H1 (cell line): ENCODE results near the gene SPOP. TPM values are rescaled to one million over a fixed set of nuclear protein-coding genes. Genes with fewer than 3 reads are reported as not detected.
A peak's percentile ranks its signal among the peaks of the same experiment; 100 is the strongest.

Source experiments
- CTCF ChIA-PET: fragments of 300-600 bp; sonication (Branson Sonifier 250); formaldehyde crosslinking; loops from one replicate; lab custom pipeline; 2021; ENCODE audit not compliant: partially characterized antibody; lab: Charles Lee
- POLR2A ChIA-PET: fragments of 300-600 bp; sonication (Branson Sonifier 250); formaldehyde crosslinking; loops from one replicate; lab custom pipeline; 2021; ENCODE audit warnings: inconsistent platforms; ENCODE audit not compliant: partially characterized antibody; lab: Charles Lee
- DNase-seq, 2 experiments: peaks; one replicate each; pipeline versions ENCODE4 v3.0.0 to v3.0.0-alpha.2; 2010 to 2022; ENCODE audit warnings: low spot score in 2 of 2, low read depth in 1 of 2, mixed read lengths in 1 of 2
- FAIRE-seq: peaks from 2 replicates; lab custom pipeline; 2011; peaks lifted over from hg19 to GRCh38; lab: Jason Lieb, UNC
- H2AFZ ChIP-seq: 2 replicates; pipeline ENCODE4 v1.8.1; 2012; ENCODE audit warnings: low read length, inconsistent platforms
- H2AK5ac ChIP-seq: 2 replicates; pipeline ENCODE4 v1.6.1; 2013; ENCODE audit warnings: low read depth, low read length
- H2BK120ac ChIP-seq: replicated peaks from 2 replicates; pipeline ENCODE3; 2013; ENCODE audit warnings: low read depth, low read length, inconsistent platforms
- H2BK12ac ChIP-seq: 2 replicates; pipeline ENCODE4 v1.6.1; 2013; ENCODE audit warnings: low read depth, low read length
- H2BK15ac ChIP-seq: 2 replicates; pipeline ENCODE4 v1.6.1; 2013; ENCODE audit warnings: low read length
- H2BK20ac ChIP-seq: 2 replicates; pipeline ENCODE4 v1.6.1; 2013; ENCODE audit warnings: low read length
- H2BK5ac ChIP-seq: 2 replicates; pipeline ENCODE4 v1.6.1; 2013; ENCODE audit warnings: low read depth, low read length
- H3K14ac ChIP-seq: 2 replicates; pipeline ENCODE4 v1.6.1; 2013; ENCODE audit warnings: inconsistent platforms; ENCODE audit not compliant: insufficient read length
- H3K18ac ChIP-seq: 2 replicates; pipeline ENCODE4 v1.6.1; 2013; ENCODE audit warnings: low read length; ENCODE audit errors: extremely low read depth
- H3K23ac ChIP-seq: 2 replicates; pipeline ENCODE4 v1.6.1; 2013; ENCODE audit warnings: inconsistent platforms; ENCODE audit not compliant: insufficient read length
- H3K23me2 ChIP-seq: 2 replicates; pipeline ENCODE4 v1.6.1; 2013; ENCODE audit warnings: low read depth, low read length
- H3K27ac ChIP-seq: 2 replicates; pipeline ENCODE4 v1.6.1; 2011; ENCODE audit warnings: low read depth, low read length, inconsistent platforms
- H3K27me3 ChIP-seq, 4 experiments: replicated peaks in 1 of 4; 1 replicate in 1 of 4; 2 replicates in 3 of 4; pipeline versions ENCODE4 v1.6.1 to v1.8.1; 2011 to 2013; ENCODE audit warnings: low read length in 3 of 4, mild to moderate bottlenecking in 3 of 4, inconsistent platforms in 2 of 4, mixed read lengths in 2 of 4, moderate library complexity in 1 of 4; ENCODE audit not compliant: control insufficient read depth in 3 of 4, insufficient read depth in 3 of 4; ENCODE audit errors: extremely low read depth in 1 of 4
- H3K36me3 ChIP-seq, 4 experiments: 2 replicates each; pipeline versions ENCODE4 v1.6.1 to v1.8.1; 2011 to 2013; ENCODE audit warnings: mild to moderate bottlenecking in 4 of 4, low read length in 3 of 4, moderate library complexity in 2 of 4, control low read depth in 1 of 4, inconsistent platforms in 1 of 4; ENCODE audit not compliant: insufficient read depth in 4 of 4, control insufficient read depth in 2 of 4
- H3K4ac ChIP-seq: replicated peaks from 2 replicates; pipeline ENCODE3; 2013; ENCODE audit warnings: low read length, low read depth, mixed read lengths, inconsistent platforms; ENCODE audit not compliant: insufficient read length
- H3K4me1 ChIP-seq, 4 experiments: replicated peaks in 1 of 4; 1 replicate in 1 of 4; 2 replicates in 3 of 4; pipeline versions ENCODE4 v1.6.1 to v1.8.1; 2011 to 2013; ENCODE audit warnings: low read length in 3 of 4, inconsistent platforms in 2 of 4, mixed read lengths in 1 of 4; ENCODE audit not compliant: insufficient read depth in 4 of 4, control insufficient read depth in 3 of 4
- H3K4me2 ChIP-seq, 2 experiments: 2 replicates each; pipeline versions ENCODE4 v1.6.1 to v1.8.1; 2011 to 2013; ENCODE audit warnings: low read depth in 2 of 2, low read length in 2 of 2, control low read depth in 1 of 2, inconsistent platforms in 1 of 2, mild to moderate bottlenecking in 1 of 2; ENCODE audit not compliant: insufficient read depth in 1 of 2
- H3K4me3 ChIP-seq, 4 experiments: fragments of 200-600, 300-600 bp in 1 of 4; sonication (generic), shearing (Covaris generic), sonication (Bioruptor Twin) in 1 of 4; 2 replicates each; pipeline versions ENCODE4 v1.5.1 to v1.8.1; 2011 to 2016; ENCODE audit warnings: low read length in 4 of 4, low read depth in 3 of 4, control low read depth in 2 of 4, inconsistent platforms in 2 of 4, mild to moderate bottlenecking in 2 of 4, mixed read lengths in 1 of 4, moderate library complexity in 1 of 4; ENCODE audit not compliant: insufficient read depth in 2 of 4; ENCODE audit errors: extremely low read depth in 1 of 4
- H3K56ac ChIP-seq: replicated peaks from 2 replicates; pipeline ENCODE3; 2013; ENCODE audit warnings: low read depth, mild to moderate bottlenecking, mixed read lengths, low read length, inconsistent platforms; ENCODE audit not compliant: insufficient read length
- H3K79me1 ChIP-seq: 2 replicates; pipeline ENCODE4 v1.6.1; 2013; ENCODE audit warnings: low read depth, low read length, control low read depth
- H3K79me2 ChIP-seq, 2 experiments: 2 replicates each; pipeline versions ENCODE4 v1.6.1 to v1.8.1; 2012 to 2013; ENCODE audit warnings: low read length in 2 of 2, mild to moderate bottlenecking in 2 of 2, inconsistent platforms in 1 of 2; ENCODE audit not compliant: insufficient read depth in 2 of 2, control insufficient read depth in 1 of 2
- H3K9ac ChIP-seq, 4 experiments: replicated peaks in 1 of 4; 1 replicate in 1 of 4; 2 replicates in 3 of 4; pipeline versions ENCODE4 v1.6.1 to v1.8.1; 2011 to 2013; ENCODE audit warnings: low read depth in 3 of 4, low read length in 3 of 4, control low read depth in 2 of 4, mild to moderate bottlenecking in 2 of 4, moderate library complexity in 2 of 4, inconsistent platforms in 1 of 4; ENCODE audit errors: extremely low read depth in 1 of 4
- H3K9me3 ChIP-seq, 2 experiments: 2 replicates each; pipeline versions ENCODE4 v1.6.1 to v1.8.1; 2012 to 2013; ENCODE audit warnings: mild to moderate bottlenecking in 2 of 2, moderate library complexity in 2 of 2, control low read depth in 1 of 2, inconsistent platforms in 1 of 2, low read depth in 1 of 2, low read length in 1 of 2, mixed read lengths in 1 of 2; ENCODE audit not compliant: insufficient read depth in 2 of 2
- H4K20me1 ChIP-seq, 2 experiments: replicated peaks in 1 of 2; 2 replicates each; pipeline versions ENCODE3 to v1.8.1; 2011 to 2013; ENCODE audit warnings: inconsistent platforms in 2 of 2, low read length in 2 of 2, mild to moderate bottlenecking in 1 of 2; ENCODE audit not compliant: insufficient read depth in 2 of 2, control insufficient read depth in 1 of 2
- H4K5ac ChIP-seq: 2 replicates; pipeline ENCODE4 v1.6.1; 2013; ENCODE audit warnings: low read length, low read depth, mixed read lengths, inconsistent platforms; ENCODE audit not compliant: insufficient read length
- H4K8ac ChIP-seq: 2 replicates; pipeline ENCODE4 v1.8.0; 2013; ENCODE audit warnings: mild to moderate bottlenecking, moderate library complexity, low read length, inconsistent platforms; ENCODE audit not compliant: insufficient read depth; ENCODE audit errors: extremely low read depth
- H4K91ac ChIP-seq: replicated peaks from 2 replicates; pipeline ENCODE3; 2013; ENCODE audit warnings: low read length, mixed read lengths, inconsistent platforms; ENCODE audit not compliant: insufficient read length
- CHD1 ChIP-seq: IDR thresholded peaks from 2 replicates; pipeline ENCODE4 v1.6.1; 2012; ENCODE audit warnings: low read depth, low read length, improper control_type of control experiment
- EP300 ChIP-seq, 2 experiments: IDR thresholded peaks; 1 replicate in 1 of 2; 2 replicates in 1 of 2; pipeline ENCODE4 v1.6.1; 2011 to 2012; ENCODE audit warnings: low read depth in 2 of 2, low read length in 2 of 2, mild to moderate bottlenecking in 2 of 2, borderline replicate concordance in 1 of 2, inconsistent platforms in 1 of 2, moderate library complexity in 1 of 2
- FOSL1 ChIP-seq: IDR thresholded peaks from 2 replicates; pipeline ENCODE4 v1.6.1; 2011; ENCODE audit warnings: mild to moderate bottlenecking, low read depth, low read length, moderate library complexity; ENCODE audit not compliant: insufficient read depth
- GABPA ChIP-seq: IDR thresholded peaks from 2 replicates; pipeline ENCODE4 v1.6.1; 2011; ENCODE audit warnings: mild to moderate bottlenecking, low read length, moderate library complexity, borderline replicate concordance; ENCODE audit not compliant: insufficient read depth
- GTF2F1 ChIP-seq: IDR thresholded peaks from 2 replicates; pipeline ENCODE4 v1.6.1; 2012; ENCODE audit warnings: low read depth, low read length, improper control_type of control experiment, borderline replicate concordance
- HDAC6 ChIP-seq: IDR thresholded peaks from one replicate; pipeline ENCODE4 v1.7.1; 2012; ENCODE audit warnings: low read depth, mild to moderate bottlenecking, inconsistent platforms, low read length, moderate library complexity
- MAFK ChIP-seq: IDR thresholded peaks from 2 replicates; pipeline ENCODE4 v1.6.1; 2012; ENCODE audit warnings: low read depth, mild to moderate bottlenecking, improper control_type of control experiment, low read length
- NRF1 ChIP-seq: IDR thresholded peaks from 2 replicates; pipeline ENCODE4 v1.6.1; 2011; ENCODE audit warnings: mild to moderate bottlenecking, low read depth, low read length, improper control_type of control experiment
- POLR2AphosphoS5 ChIP-seq: IDR thresholded peaks from 2 replicates; pipeline ENCODE4 v1.6.1; 2011; ENCODE audit warnings: low read depth, low read length
- SAP30 ChIP-seq: fragments of 300-600 bp; sonication (generic); IDR thresholded peaks from 2 replicates; pipeline ENCODE4 v1.7.1; 2012; ENCODE audit warnings: low read length, moderate library complexity, mild to moderate bottlenecking, inconsistent platforms; ENCODE audit not compliant: insufficient read depth, insufficient replicate concordance
- SP1 ChIP-seq: IDR thresholded peaks from 2 replicates; pipeline ENCODE4 v1.6.1; 2011; ENCODE audit warnings: low read depth, low read length
- SP4 ChIP-seq: IDR thresholded peaks from 2 replicates; pipeline ENCODE4 v1.6.1; 2012; ENCODE audit warnings: low read length, inconsistent platforms
- ZNF274 ChIP-seq: IDR thresholded peaks from 2 replicates; pipeline ENCODE4 v1.7.0; 2012; ENCODE audit warnings: low read length, borderline replicate concordance; ENCODE audit errors: extremely low read depth
- WGBS, 2 experiments: shearing (Covaris generic) in 1 of 2; methylation state at CpG; one replicate each; pipeline versions ENCODE4 v1.1.6 to v1.1.7; 2013 to 2015; ENCODE audit warnings: low lambda C conversion rate in 2 of 2, mixed read lengths in 2 of 2, inconsistent platforms in 1 of 2, low coverage in 1 of 2, missing lambda C conversion rate in 1 of 2; ENCODE audit not compliant: insufficient replicate concordance in 2 of 2, insufficient coverage in 1 of 2, insufficient read length in 1 of 2; ENCODE audit errors: extremely low coverage in 1 of 2, missing lambda C conversion rate in 1 of 2; 5-methylcytosine and 5-hydroxymethylcytosine counted together
- polyA plus RNA-seq, 7 experiments: library from polyadenylated mRNA; depleted of rRNA in 3 of 7; stranded (reverse) in 5 of 7; unstranded in 2 of 7; fragments of >200 nt in 5 of 7; fragments of 200-250 nt in 2 of 7; gene quantifications; 1 replicate in 5 of 7; 2 replicates in 1 of 7; 4 replicates in 1 of 7; pipeline versions ENCODE4 v1.2.1 to v1.2.3, GENCODE V29; 2011 to 2013; ENCODE audit warnings: missing spikeins in 2 of 7, mixed read lengths in 2 of 7
- total RNA-seq: library from RNA; stranded (reverse); fragmentation: NEBNext Ultra II Directional; extraction: Animal tissue kit (Norgen Biotek cat#: 25700); gene quantifications from 2 replicates; pipeline ENCODE4 v1.2.1, GENCODE V29; 2021

Gene SPOP
- total and polyA plus RNA-seq, 2 of the 8 experiments (the other 6 are each of a cell fraction or from before 2014, with no cell fraction given): 13.3 to 25.6 TPM

GRCh38 chr17:49582055-49582722 lies 95.7 kb downstream of the SPOP start:
- FAIRE-seq (no peak), DNase-seq (no peak)
- H3K23ac ChIP-seq: no peak overlapping the region
- H2BK20ac ChIP-seq: no peak overlapping the region
- H3K79me1 ChIP-seq: no peaks in the 10 kb centered on the region
- no peak overlapping the region for H2BK120ac ChIP-seq
- H2BK15ac ChIP-seq: no peak overlapping the region
- no peak overlapping the region for H3K18ac ChIP-seq
- H3K79me2 ChIP-seq: no peaks in the 10 kb centered on the region
- H4K20me1 ChIP-seq: peaks cover 0 to 4% of the 10 kb centered on the region in 2 experiments
- H3K56ac ChIP-seq: no peak overlapping the region
- H4K8ac ChIP-seq: peak overlapping the region; percentile 43; the same call in 1 of the 2 replicates
- H3K9me3 ChIP-seq: no peaks in the 10 kb centered on the region
- peaks cover 0 to 10% (median 4%) of the 10 kb centered on the region in 4 experiments; a peak in 6 of 7 replicates for H3K4me1 ChIP-seq
- peaks cover 4 to 11% (median 6%) of the 10 kb centered on the region in 4 experiments; a peak in 5 of 7 replicates for H3K27me3 ChIP-seq
- no peak overlapping the region for H2AK5ac ChIP-seq
- CTCF ChIA-PET: interaction anchor here (0.6 to 4.9 kb wide), 6 partner anchors 11 to 125 kb away, joined by 3 to 27 read pairs (median 4); partner anchors contain the start of gene SLC35B1
- H4K5ac ChIP-seq: no peak overlapping the region
- 92% methylated on average over 12 of the region's 12 CpGs; no CpG with 5 or more reads in 1 of the 2 experiments for WGBS, 2 experiments
- no peak overlapping the region for H3K14ac ChIP-seq
- H3K23me2 ChIP-seq: 0 out of 2 replicates have a peak, but pooled peaks cover 2% of the 10 kb centered on the region
- no peak overlapping the region for H3K4me2 ChIP-seq
- no peak overlapping the region for H3K4me3 ChIP-seq
- H3K27ac ChIP-seq: no peak overlapping the region
- H2BK12ac ChIP-seq: no peak overlapping the region
- no peak overlapping the region for H2BK5ac ChIP-seq
- no peak overlapping the region for H3K9ac ChIP-seq
- no peaks in the 10 kb centered on the region for H3K36me3 ChIP-seq
- H2AFZ ChIP-seq: no peak overlapping the region
- H4K91ac ChIP-seq: no peak overlapping the region
- POLR2A ChIA-PET: interaction anchor here (1.4 to 1.5 kb wide), 2 partner anchors 15 to 125 kb away, joined by 4 read pairs; partner anchors contain the start of gene SLC35B1
- H3K4ac ChIP-seq: no peak overlapping the region
- TF ChIP-seq GABPA (no peak), POLR2AphosphoS5 (no peak), ZNF274 (no peak), NRF1 (no peak), EP300 (IDR thresholded peaks at IDR 0.05; ENCODE audit: borderline replicate concordance in 1 of 2, low read depth in 2 of 2, low read length in 2 of 2) (no peak), FOSL1 (no peak), CHD1 (no peak), SP1 (no peak), SAP30 (no peak), MAFK (no peak), SP4 (no peak), HDAC6 (no peak), GTF2F1 (no peak)
